CD4-positive, alpha-beta T cell (primary cell): Measurements from ENCODE around the gene DNASE1L3. TPM values are rescaled to one million over a fixed set of nuclear protein-coding genes. Genes with fewer than 3 reads are reported as not detected.

Experiments
- ATAC-seq: fragments of 200-7000 bp; cut with Tn5 transposase; one replicate; pipeline ENCODE4 v1.10.0; 2022; ENCODE audit warnings: mild to moderate bottlenecking; ENCODE audit not compliant: poor library complexity
- CTCF ChIA-PET: fragments of 350-600 bp; sonication (Branson Sonifier 250); formaldehyde crosslinking; loops from one replicate; lab custom pipeline; 2021; ENCODE audit warnings: antibody characterized with exemption, inconsistent platforms; lab: Charles Lee
- POLR2A ChIA-PET: fragments of 350-600 bp; sonication (Branson Sonifier 250); formaldehyde crosslinking; loops from one replicate; lab custom pipeline; 2021; ENCODE audit warnings: antibody characterized with exemption, inconsistent platforms; lab: Charles Lee
- DNase-seq, 14 experiments: peaks; one replicate each; pipeline ENCODE4 v3.0.0-alpha.2; 2013 to 2020; ENCODE audit warnings: mixed read lengths in 2 of 14
- H3K27ac ChIP-seq, 2 donors: one replicate each; pipeline versions ENCODE4 v1.5.1 to v1.7.0; 2013; ENCODE audit warnings: low read length in 2 of 2, low read depth in 1 of 2, mild to moderate bottlenecking in 1 of 2
- H3K27me3 ChIP-seq, 2 experiments: 1 replicate in 1 of 2; 2 replicates in 1 of 2; pipeline versions ENCODE4 v1.6.1 to v1.7.0; 2013; ENCODE audit warnings: low read length in 2 of 2, control low read depth in 1 of 2, mild to moderate bottlenecking in 1 of 2, moderate library complexity in 1 of 2; ENCODE audit not compliant: insufficient read depth in 2 of 2, control insufficient read depth in 1 of 2
- H3K36me3 ChIP-seq: one replicate; pipeline ENCODE4 v1.6.1; 2013; ENCODE audit warnings: low read length, control low read depth; ENCODE audit not compliant: insufficient read depth
- H3K4me1 ChIP-seq: one replicate; pipeline ENCODE4 v1.6.1; 2013; ENCODE audit warnings: low read length, control low read depth; ENCODE audit not compliant: insufficient read depth
- H3K4me3 ChIP-seq: one replicate; pipeline ENCODE4 v1.5.1; 2013; ENCODE audit warnings: mild to moderate bottlenecking, low read length, moderate library complexity
- H3K9me3 ChIP-seq, 2 experiments: 1 replicate in 1 of 2; 2 replicates in 1 of 2; pipeline versions ENCODE4 v1.6.1 to v1.7.0; 2013; ENCODE audit warnings: low read length in 2 of 2, mild to moderate bottlenecking in 2 of 2, control low read depth in 1 of 2, moderate library complexity in 1 of 2; ENCODE audit not compliant: control insufficient read depth in 1 of 2, insufficient read depth in 1 of 2
- H3K27ac Mint-ChIP-seq: one replicate; pipeline ENCODE4 v1.8.0; 2020; ENCODE audit warnings: mixed read lengths
- H3K27me3 Mint-ChIP-seq: one replicate; pipeline ENCODE4 v1.8.0; 2021; ENCODE audit warnings: mixed read lengths
- H3K36me3 Mint-ChIP-seq: one replicate; pipeline ENCODE4 v1.8.0; 2021; ENCODE audit warnings: low read depth, mixed read lengths
- H3K4me1 Mint-ChIP-seq: one replicate; pipeline ENCODE4 v1.8.0; 2021; ENCODE audit warnings: low read depth, mixed read lengths
- H3K4me3 Mint-ChIP-seq: one replicate; pipeline ENCODE4 v1.8.0; 2020; ENCODE audit warnings: mild to moderate bottlenecking, mixed read lengths
- H3K9me3 Mint-ChIP-seq: one replicate; pipeline ENCODE4 v1.8.0; 2020; ENCODE audit warnings: mixed read lengths
- CTCF ChIP-seq: fragments of 200-600 bp; IDR thresholded peaks from one replicate; pipeline ENCODE4 v1.8.0; 2022; ENCODE audit warnings: antibody characterized with exemption, mild to moderate bottlenecking
- intact Hi-C, 2 experiments: fragments of 100-400 bp; cut with DNase I in 1 of 2; cut with micrococcal nuclease in 1 of 2; formaldehyde crosslinking; loops; one replicate each; pipeline versions ENCODE4 v1.15.1 to v1.9.0; 2023 to 2025; cut with DNase I, micrococcal nuclease
- total RNA-seq, 174 experiments: library from RNA in 2 of 174; stranded (reverse) in 2 of 174; gene quantifications; one replicate each; pipeline ENCODE4 v1.2.3 and lab custom pipeline; 2021 to 2026

Gene DNASE1L3
- total RNA-seq, 2 experiments from 2014 or later, result 0.53 to 0.80 TPM

GRCh38 chr3:58179235-58180098 lies 31.3 kb downstream of the DNASE1L3 start:
- no peak for TF ChIP-seq CTCF
- H3K4me3 ChIP-seq, result no peak overlapping the region
- H3K36me3 Mint-ChIP-seq, result no peaks in the 10 kb centered on the region
- no peak overlapping the region for H3K27ac Mint-ChIP-seq
- ChIA-PET POLR2A (no interaction called here), CTCF (interaction anchor here (2.6 kb wide), 1 partner anchor 128 kb away, joined by 9 read pairs; the partner anchor contains the start of genes HTD2 and RPP14)
- H3K4me1 Mint-ChIP-seq, result peaks cover 13% of the 10 kb centered on the region
- peaks cover 0 to 5% of the 10 kb centered on the region in 2 experiments for H3K27me3 ChIP-seq
- DNase-seq (no peak), ATAC-seq (no peak)
- H3K27ac ChIP-seq, result no peak overlapping the region
- no peaks in the 10 kb centered on the region for H3K9me3 ChIP-seq
- no peaks in the 10 kb centered on the region for H3K27me3 Mint-ChIP-seq
- intact Hi-C loops, result loop anchor here in 1 of 2 experiments (5.0 kb wide), 1 partner anchor 123 kb away; no protein-coding TSS in a partner anchor
- H3K4me1 ChIP-seq, result peaks cover 19% of the 10 kb centered on the region
- H3K4me3 Mint-ChIP-seq, result no peak overlapping the region
- no peaks in the 10 kb centered on the region for H3K9me3 Mint-ChIP-seq
- H3K36me3 ChIP-seq, result no peaks in the 10 kb centered on the region

GRCh38 chr3:58178528-58179234 lies 32.1 kb downstream of the DNASE1L3 start:
- intact Hi-C loops, result loop anchor here in 1 of 2 experiments (5.0 kb wide), 1 partner anchor 124 kb away; no protein-coding TSS in a partner anchor
- no peak for TF ChIP-seq CTCF
- H3K36me3 ChIP-seq, result no peaks in the 10 kb centered on the region
- DNase-seq (peak in 1 of 14 experiments; percentile 13), ATAC-seq (no peak)
- ChIA-PET POLR2A (no interaction called here), CTCF (interaction anchor here (1.0 to 2.6 kb wide), 5 partner anchors 8 to 355 kb away, joined by 3 to 12 read pairs (median 8); partner anchors contain the start of genes HTD2 and RPP14)
- peak overlapping the region; percentile 62 for H3K4me3 Mint-ChIP-seq
- H3K9me3 Mint-ChIP-seq, result no peaks in the 10 kb centered on the region
- H3K27ac ChIP-seq, result no peak overlapping the region
- H3K4me3 ChIP-seq, result no peak overlapping the region
- H3K4me1 ChIP-seq, result peaks cover 19% of the 10 kb centered on the region
- no peaks in the 10 kb centered on the region for H3K36me3 Mint-ChIP-seq
- no peaks in the 10 kb centered on the region for H3K9me3 ChIP-seq
- H3K4me1 Mint-ChIP-seq, result peaks cover 13% of the 10 kb centered on the region
- no peak overlapping the region for H3K27ac Mint-ChIP-seq
- no peaks in the 10 kb centered on the region for H3K27me3 Mint-ChIP-seq
- peaks cover 0 to 5% of the 10 kb centered on the region in 2 experiments for H3K27me3 ChIP-seq
